Breast epithelium (tissue), 4 donors: ENCODE results near the gene RPS6KC1. TPM values are rescaled to one million over a fixed set of nuclear protein-coding genes. Genes with fewer than 3 reads are reported as not detected.
"Not testable (repeated sequence)": the region's sequence is repeated elsewhere in the genome, so short reads cannot be mapped to it uniquely, and the experiment has no call there.

Experiments used
- DNase-seq, 2 donors: peaks; one replicate each; pipeline ENCODE4 v3.0.0-alpha.2; 2019; ENCODE audit warnings: low spot score in 2 of 2
- H3K27ac ChIP-seq, 2 donors: fragments of 200-600 bp; sonication (generic) in 1 of 2; one replicate each; pipeline ENCODE4 v1.5.1; 2016 to 2019; ENCODE audit warnings: mild to moderate bottlenecking in 1 of 2
- H3K27me3 ChIP-seq, 2 donors: fragments of 200-600 bp; sonication (generic) in 1 of 2; one replicate each; pipeline versions ENCODE4 v1.5.1 to v1.6.0; 2017 to 2019; ENCODE audit warnings: control low read depth in 1 of 2, mild to moderate bottlenecking in 1 of 2
- H3K36me3 ChIP-seq: fragments of 200-600 bp; one replicate; pipeline ENCODE4 v1.5.1; 2019
- H3K4me1 ChIP-seq, 2 donors: fragments of 200-600 bp; sonication (generic); one replicate each; pipeline ENCODE4 v1.5.1; 2016 to 2019; ENCODE audit warnings: control low read depth in 1 of 2
- H3K4me3 ChIP-seq, 3 donors: fragments of 200-600 bp; sonication (generic); 1 replicate in 2 of 3; 2 replicates in 1 of 3; pipeline ENCODE4 v1.5.1; 2016 to 2019; ENCODE audit warnings: mild to moderate bottlenecking in 3 of 3, moderate library complexity in 2 of 3
- H3K9me3 ChIP-seq, 2 donors: fragments of 200-600 bp; sonication (generic) in 1 of 2; one replicate each; pipeline ENCODE4 v1.5.1; 2016 to 2019; ENCODE audit warnings: control low read depth in 1 of 2
- POLR2A ChIP-seq: fragments of 450-650 bp; IDR thresholded peaks from one replicate; pipeline ENCODE4 v1.6.1; 2016; ENCODE audit warnings: antibody characterized with exemption, mild to moderate bottlenecking, moderate library complexity
- POLR2AphosphoS5 ChIP-seq, 3 donors: sonication (generic); formaldehyde crosslinking; IDR thresholded peaks; one replicate each; pipeline ENCODE4 v1.6.1; 2017; ENCODE audit warnings: antibody characterized with exemption in 3 of 3
- intact Hi-C: fragments of 100-400 bp; cut with DNase I; formaldehyde crosslinking; loops from one replicate; pipeline ENCODE4 v1.15.1; 2023; ENCODE audit warnings: low total_unique reads
- total RNA-seq, 3 donors: library from RNA; depleted of rRNA; stranded (reverse); fragments of >200 nt; gene quantifications; one replicate each; pipeline ENCODE4 v1.1.0, GENCODE V29; 2016
- TF ChIP-seq, protein P1 (sequence below), 3 donors: fragments of 450-650 bp; IDR thresholded peaks; one replicate each; pipeline ENCODE4 v1.5.1; 2016 to 2017; ENCODE audit warnings: antibody characterized with exemption in 3 of 3, mild to moderate bottlenecking in 3 of 3, moderate library complexity in 3 of 3

Gene RPS6KC1
- total RNA-seq, 3 donors from 2014 or later: 26.2 to 32.1 (median 28.2) TPM

DNA sequence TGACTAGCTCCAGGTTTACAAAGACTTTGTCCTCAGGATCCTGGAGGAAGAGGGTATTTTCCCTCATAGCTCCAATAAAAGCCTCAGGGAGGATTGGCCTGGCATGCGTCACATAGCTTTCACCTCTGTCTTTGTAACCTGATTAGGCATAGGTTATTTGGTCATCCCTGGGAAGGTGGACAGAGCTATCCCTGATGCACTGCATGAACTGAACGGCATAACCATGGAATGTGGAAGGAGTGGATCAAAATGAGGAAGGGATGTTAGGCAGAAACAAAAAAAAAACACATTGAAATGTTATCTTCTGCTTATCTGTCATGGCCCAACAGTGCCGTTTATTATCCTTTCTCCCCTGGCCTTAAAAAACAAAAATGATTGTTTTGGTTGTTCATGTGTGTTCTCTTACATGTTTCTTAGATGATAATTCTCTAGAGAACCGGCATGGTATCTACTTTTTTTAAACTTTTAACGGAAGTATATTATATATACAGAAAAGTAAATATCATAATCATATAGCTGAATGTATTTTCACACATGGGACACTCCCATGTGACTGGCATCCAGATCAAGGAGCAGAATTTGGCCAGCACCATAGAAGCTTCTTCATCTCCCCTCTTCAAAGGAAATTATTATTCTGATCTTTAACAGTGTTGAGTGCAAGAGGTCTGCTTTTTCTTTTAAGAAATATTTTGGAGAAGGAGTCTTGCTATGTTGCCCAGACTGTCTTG is 85.3 kb downstream of the RPS6KC1 start:
- Histone ChIP-seq H3K4me3 (no peak overlapping the region), H3K9me3 (no peaks in the 10 kb centered on the region), H3K27ac (no peak overlapping the region), H3K4me1 (no peaks in the 10 kb centered on the region), H3K27me3 (no peaks in the 10 kb centered on the region), H3K36me3 (no peaks in the 10 kb centered on the region)
- TF ChIP-seq POLR2A (no peak), POLR2AphosphoS5 (IDR thresholded peaks at IDR 0.05) (no peak)
- TF ChIP-seq, protein P1, sequence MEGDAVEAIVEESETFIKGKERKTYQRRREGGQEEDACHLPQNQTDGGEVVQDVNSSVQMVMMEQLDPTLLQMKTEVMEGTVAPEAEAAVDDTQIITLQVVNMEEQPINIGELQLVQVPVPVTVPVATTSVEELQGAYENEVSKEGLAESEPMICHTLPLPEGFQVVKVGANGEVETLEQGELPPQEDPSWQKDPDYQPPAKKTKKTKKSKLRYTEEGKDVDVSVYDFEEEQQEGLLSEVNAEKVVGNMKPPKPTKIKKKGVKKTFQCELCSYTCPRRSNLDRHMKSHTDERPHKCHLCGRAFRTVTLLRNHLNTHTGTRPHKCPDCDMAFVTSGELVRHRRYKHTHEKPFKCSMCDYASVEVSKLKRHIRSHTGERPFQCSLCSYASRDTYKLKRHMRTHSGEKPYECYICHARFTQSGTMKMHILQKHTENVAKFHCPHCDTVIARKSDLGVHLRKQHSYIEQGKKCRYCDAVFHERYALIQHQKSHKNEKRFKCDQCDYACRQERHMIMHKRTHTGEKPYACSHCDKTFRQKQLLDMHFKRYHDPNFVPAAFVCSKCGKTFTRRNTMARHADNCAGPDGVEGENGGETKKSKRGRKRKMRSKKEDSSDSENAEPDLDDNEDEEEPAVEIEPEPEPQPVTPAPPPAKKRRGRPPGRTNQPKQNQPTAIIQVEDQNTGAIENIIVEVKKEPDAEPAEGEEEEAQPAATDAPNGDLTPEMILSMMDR (IDR thresholded peaks at IDR 0.05): no peak
- DNase-seq: no peak
- intact Hi-C loops: no loop called here

DNA sequence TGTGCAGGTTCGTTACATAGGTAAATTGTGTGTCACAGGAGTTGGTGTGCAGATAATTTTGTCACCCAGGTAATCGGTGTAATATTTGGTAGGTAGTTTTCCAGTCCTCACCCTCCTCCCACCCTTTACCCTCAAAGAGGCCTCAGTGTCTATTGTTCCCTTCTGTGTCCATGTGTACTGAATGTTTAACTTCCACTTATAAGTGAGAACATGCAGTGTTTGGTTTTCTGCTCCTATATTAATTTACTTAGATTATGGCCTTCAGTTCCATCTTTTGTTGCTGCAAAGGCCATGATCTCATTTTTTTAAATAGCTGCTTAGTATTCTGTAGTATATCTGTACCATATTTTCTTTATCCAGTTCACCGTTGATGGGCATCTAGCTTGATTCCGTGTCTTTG is 87.3 kb downstream of the RPS6KC1 start:
- DNase-seq: no peak

DNA sequence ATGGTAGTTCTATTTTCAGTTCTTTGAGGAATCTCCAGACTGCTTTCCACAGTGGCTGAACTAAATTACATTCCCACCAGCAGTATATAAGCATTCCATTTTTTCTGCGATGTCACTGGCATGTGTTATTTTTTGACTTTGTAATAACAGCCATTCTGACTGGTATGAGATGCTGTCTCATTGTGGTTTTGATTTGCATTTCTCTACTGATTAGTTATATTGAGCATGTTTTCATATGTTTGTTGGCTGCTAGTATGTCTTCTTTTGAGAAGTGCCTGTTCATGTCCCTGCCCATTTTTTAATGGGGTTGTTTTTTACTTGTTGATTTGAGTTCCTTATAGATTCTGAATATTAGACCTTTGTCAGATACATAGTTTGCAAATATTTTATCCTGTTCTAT is 87.9 kb downstream of the RPS6KC1 start:
- H3K36me3 ChIP-seq: no peaks in the 10 kb centered on the region
- TF ChIP-seq POLR2AphosphoS5 (IDR thresholded peaks at IDR 0.05) (no peak), POLR2A (no peak)
- TF ChIP-seq, protein P1 (IDR thresholded peaks at IDR 0.05): no peak
- H3K9me3 ChIP-seq: no peaks in the 10 kb centered on the region
- H3K27ac ChIP-seq: no peak overlapping the region
- H3K4me3 ChIP-seq: no peak overlapping the region
- intact Hi-C loops: no loop called here
- no peaks in the 10 kb centered on the region for H3K27me3 ChIP-seq
- no peak for DNase-seq
- H3K4me1 ChIP-seq: no peaks in the 10 kb centered on the region

More for the DNA sequence above, 87.3 kb downstream of the RPS6KC1 start:
- Histone ChIP-seq H3K27me3 (no peaks in the 10 kb centered on the region), H3K4me1 (no peaks in the 10 kb centered on the region), H3K4me3 (no peak overlapping the region), H3K27ac (no peak overlapping the region), H3K36me3 (no peaks in the 10 kb centered on the region), H3K9me3 (no peaks in the 10 kb centered on the region)
- TF ChIP-seq POLR2A: no peak
- TF ChIP-seq, protein P1 (IDR thresholded peaks at IDR 0.05): no peak
- intact Hi-C loops: no loop called here

GRCh38 chr1:213148905-213149304 is 97.9 kb downstream of the RPS6KC1 start:
- no peaks in the 10 kb centered on the region for H3K9me3 ChIP-seq
- no peak overlapping the region for H3K27ac ChIP-seq
- intact Hi-C loops: no loop called here
- H3K27me3 ChIP-seq: no peaks in the 10 kb centered on the region
- H3K4me1 ChIP-seq: no peaks in the 10 kb centered on the region
- TF ChIP-seq POLR2AphosphoS5 (IDR thresholded peaks at IDR 0.05): no peak
- TF ChIP-seq POLR2A: no peak
- TF ChIP-seq, protein P1 (IDR thresholded peaks at IDR 0.05): no peak
- H3K4me3 ChIP-seq: no peak overlapping the region
- no peaks in the 10 kb centered on the region for H3K36me3 ChIP-seq
- DNase-seq: no peak

- H3K27ac ChIP-seq, H3K36me3 ChIP-seq, H3K9me3 ChIP-seq, H3K4me1 ChIP-seq, intact Hi-C loops, DNase-seq, H3K4me3 ChIP-seq, H3K27me3 ChIP-seq: not testable (repeated sequence)
These were observed 99.0 kb downstream of the RPS6KC1 start for GRCh38 chr1:213150090-213150489.
